HepG2 (cell line): ENCODE data around the gene REM2. TPM values are rescaled to one million over a fixed set of nuclear protein-coding genes. Genes with fewer than 3 reads are reported as not detected.

Experiments
- BCL6 ChIP-seq: IDR thresholded peaks from 2 replicates; pipeline ENCODE4 v1.6.1; 2016; ENCODE audit warnings: missing genetic modification reagents, missing compliant biosample characterization
- CC2D1A ChIP-seq: sonication (generic); formaldehyde crosslinking; IDR thresholded peaks from 2 replicates; pipeline ENCODE4 v1.8.1; 2023; ENCODE audit warnings: mild to moderate bottlenecking, missing genetic modification reagents
- CCDC6 ChIP-seq: sonication (generic); formaldehyde crosslinking; IDR thresholded peaks from 2 replicates; pipeline ENCODE4 v1.8.1; 2022; ENCODE audit warnings: mild to moderate bottlenecking, missing genetic modification reagents, moderate library complexity
- HIC2 ChIP-seq: sonication (generic); formaldehyde crosslinking; IDR thresholded peaks from 2 replicates; pipeline ENCODE4 v1.9.0; 2022; ENCODE audit warnings: low read depth, missing genetic modification reagents
- KDM2A ChIP-seq: sonication (generic); formaldehyde crosslinking; IDR thresholded peaks from 2 replicates; pipeline ENCODE4 v1.4.0; 2020; ENCODE audit warnings: low read depth, missing genetic modification reagents, borderline replicate concordance
- MAFF ChIP-seq: IDR thresholded peaks from 2 replicates; pipeline ENCODE4 v1.6.1; 2011; ENCODE audit warnings: low read depth, low read length, improper control_type of control experiment
- MAFG ChIP-seq: sonication (generic); formaldehyde crosslinking; IDR thresholded peaks from 2 replicates; pipeline ENCODE4 v1.5.1; 2020; ENCODE audit warnings: mild to moderate bottlenecking, missing genetic modification reagents
- MAFK ChIP-seq, 2 experiments: IDR thresholded peaks in 1 of 2; conservative IDR thresholded peaks in 1 of 2; 2 replicates each; pipeline ENCODE4 v1.6.1; 2011; ENCODE audit warnings: improper control_type of control experiment in 2 of 2, low read length in 2 of 2
- PATZ1 ChIP-seq: sonication (generic); formaldehyde crosslinking; IDR thresholded peaks from 2 replicates; pipeline ENCODE4 v1.4.0; 2020; ENCODE audit warnings: missing genetic modification reagents
- THAP7 ChIP-seq: sonication (generic); formaldehyde crosslinking; IDR thresholded peaks from 2 replicates; pipeline ENCODE4 v1.8.1; 2023; ENCODE audit warnings: mild to moderate bottlenecking, missing genetic modification reagents
- TIGD3 ChIP-seq: sonication (generic); formaldehyde crosslinking; IDR thresholded peaks from 2 replicates; pipeline ENCODE4 v1.5.1; 2020; ENCODE audit warnings: mild to moderate bottlenecking, missing genetic modification reagents, borderline replicate concordance
- ZBTB34 ChIP-seq: sonication (generic); formaldehyde crosslinking; IDR thresholded peaks from 2 replicates; pipeline ENCODE4 v1.8.0; 2022; ENCODE audit warnings: mild to moderate bottlenecking, missing genetic modification reagents
- ZBTB7A ChIP-seq: sonication (generic); formaldehyde crosslinking; IDR thresholded peaks from 2 replicates; pipeline ENCODE4 v1.8.0; 2022; ENCODE audit warnings: mild to moderate bottlenecking, missing genetic modification reagents
- ZFP91 ChIP-seq: sonication (generic); formaldehyde crosslinking; IDR thresholded peaks from 2 replicates; pipeline ENCODE4 v1.9.0; 2022; ENCODE audit warnings: missing genetic modification reagents, mild to moderate bottlenecking, borderline replicate concordance
- ZNF558 ChIP-seq: sonication (generic); formaldehyde crosslinking; IDR thresholded peaks from 2 replicates; pipeline ENCODE4 v1.9.0; 2022; ENCODE audit warnings: mild to moderate bottlenecking, missing genetic modification reagents, borderline replicate concordance
- ZNF672 ChIP-seq: sonication (generic); formaldehyde crosslinking; IDR thresholded peaks from 2 replicates; pipeline ENCODE4 v1.8.1; 2022; ENCODE audit warnings: missing genetic modification reagents
- ZNF737 ChIP-seq: sonication (generic); formaldehyde crosslinking; IDR thresholded peaks from 2 replicates; pipeline ENCODE4 v1.5.0; 2020; ENCODE audit warnings: missing genetic modification reagents, mild to moderate bottlenecking, borderline replicate concordance
- ZNF776 ChIP-seq: sonication (generic); formaldehyde crosslinking; IDR thresholded peaks from 2 replicates; pipeline ENCODE4 v1.4.0; 2020; ENCODE audit warnings: mild to moderate bottlenecking, missing genetic modification reagents
- polyA plus RNA-seq, 8 experiments: library from polyadenylated mRNA; depleted of rRNA in 3 of 8; stranded (reverse) in 7 of 8; unstranded in 1 of 8; fragments of >200 nt; fragmentation: Illumina TruSeq in 4 of 8; extraction: Trizol in 4 of 8; gene quantifications; 2 replicates each; pipeline versions ENCODE4 v1.2.1 to v1.2.3, GENCODE V29; 2011 to 2016; ENCODE audit warnings: low read depth in 4 of 8, missing spikeins in 1 of 8, mixed read lengths in 1 of 8; ENCODE audit not compliant: insufficient read depth in 1 of 8
- total RNA-seq, 5 experiments: library from RNA; depleted of rRNA; stranded (reverse); fragments of >200 nt; fragmentation: Illumina TruSeq; extraction: Trizol; gene quantifications; 2 replicates each; pipeline ENCODE4 v1.2.3, GENCODE V29; 2016; ENCODE audit warnings: low read depth in 1 of 5

The REM2 gene
- total and polyA plus RNA-seq, 2 of the 13 experiments (the other 11 are each of a cell fraction or from before 2014, with no cell fraction given), result 0.20 TPM; not detected in 1

- no peak for TF ChIP-seq TIGD3 (CRISPR knock-in tag)
- TF ChIP-seq BCL6 (CRISPR knock-in tag), result no peak
- no peak for TF ChIP-seq ZNF558 (CRISPR knock-in tag)
- no peak for TF ChIP-seq CC2D1A
- peak; percentile 59; the same call in 1 of the 2 replicates for TF ChIP-seq MAFG
- TF ChIP-seq THAP7 (CRISPR knock-in tag), result no peak
- TF ChIP-seq ZBTB7A, result 0 out of 2 replicates have a peak, but pooled peaks have one; percentile 39
- TF ChIP-seq ZBTB34, result no peak
- TF ChIP-seq ZNF672 (CRISPR knock-in tag), result no peak
- TF ChIP-seq CCDC6 (CRISPR knock-in tag), result no peak
- 0 out of 2 replicates have a peak, but pooled peaks have one; percentile 26 for TF ChIP-seq ZNF776 (CRISPR knock-in tag)
- TF ChIP-seq MAFK (conservative IDR thresholded peaks at IDR 0.05 in 1 of 2, IDR thresholded peaks at IDR 0.05 in 1 of 2; ENCODE audit: low read length in 2 of 2), result peak; percentile 79 to 85
- 0 out of 2 replicates have a peak, but pooled peaks have one; percentile 17 for TF ChIP-seq ZFP91 (CRISPR knock-in tag)
- peak; percentile 71 for TF ChIP-seq MAFF
- TF ChIP-seq ZNF737, result no peak
- no peak for TF ChIP-seq KDM2A (CRISPR knock-in tag)
- TF ChIP-seq HIC2 (CRISPR knock-in tag), result no peak
- no peak for TF ChIP-seq PATZ1 (CRISPR knock-in tag)
Measured at GRCh38 chr14:22848351-22849164, 34.5 kb upstream of the REM2 start (continued).
